HG02763 (cell line): ENCODE results near the gene CENPF.
"Not testable (repeated sequence)": the region's sequence is repeated elsewhere in the genome, so short reads cannot be mapped to it uniquely, and the experiment has no call there.

Source experiments
- ATAC-seq: cut with Tn5 transposase; IDR thresholded peaks from one replicate; pipeline ENCODE4 v1.9.1; 2021; ENCODE audit warnings: mild to moderate bottlenecking, moderate library complexity; ENCODE audit not compliant: unreplicated experiment

CENPF gene, protein sequence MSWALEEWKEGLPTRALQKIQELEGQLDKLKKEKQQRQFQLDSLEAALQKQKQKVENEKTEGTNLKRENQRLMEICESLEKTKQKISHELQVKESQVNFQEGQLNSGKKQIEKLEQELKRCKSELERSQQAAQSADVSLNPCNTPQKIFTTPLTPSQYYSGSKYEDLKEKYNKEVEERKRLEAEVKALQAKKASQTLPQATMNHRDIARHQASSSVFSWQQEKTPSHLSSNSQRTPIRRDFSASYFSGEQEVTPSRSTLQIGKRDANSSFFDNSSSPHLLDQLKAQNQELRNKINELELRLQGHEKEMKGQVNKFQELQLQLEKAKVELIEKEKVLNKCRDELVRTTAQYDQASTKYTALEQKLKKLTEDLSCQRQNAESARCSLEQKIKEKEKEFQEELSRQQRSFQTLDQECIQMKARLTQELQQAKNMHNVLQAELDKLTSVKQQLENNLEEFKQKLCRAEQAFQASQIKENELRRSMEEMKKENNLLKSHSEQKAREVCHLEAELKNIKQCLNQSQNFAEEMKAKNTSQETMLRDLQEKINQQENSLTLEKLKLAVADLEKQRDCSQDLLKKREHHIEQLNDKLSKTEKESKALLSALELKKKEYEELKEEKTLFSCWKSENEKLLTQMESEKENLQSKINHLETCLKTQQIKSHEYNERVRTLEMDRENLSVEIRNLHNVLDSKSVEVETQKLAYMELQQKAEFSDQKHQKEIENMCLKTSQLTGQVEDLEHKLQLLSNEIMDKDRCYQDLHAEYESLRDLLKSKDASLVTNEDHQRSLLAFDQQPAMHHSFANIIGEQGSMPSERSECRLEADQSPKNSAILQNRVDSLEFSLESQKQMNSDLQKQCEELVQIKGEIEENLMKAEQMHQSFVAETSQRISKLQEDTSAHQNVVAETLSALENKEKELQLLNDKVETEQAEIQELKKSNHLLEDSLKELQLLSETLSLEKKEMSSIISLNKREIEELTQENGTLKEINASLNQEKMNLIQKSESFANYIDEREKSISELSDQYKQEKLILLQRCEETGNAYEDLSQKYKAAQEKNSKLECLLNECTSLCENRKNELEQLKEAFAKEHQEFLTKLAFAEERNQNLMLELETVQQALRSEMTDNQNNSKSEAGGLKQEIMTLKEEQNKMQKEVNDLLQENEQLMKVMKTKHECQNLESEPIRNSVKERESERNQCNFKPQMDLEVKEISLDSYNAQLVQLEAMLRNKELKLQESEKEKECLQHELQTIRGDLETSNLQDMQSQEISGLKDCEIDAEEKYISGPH (N-terminal part only)

DNA sequence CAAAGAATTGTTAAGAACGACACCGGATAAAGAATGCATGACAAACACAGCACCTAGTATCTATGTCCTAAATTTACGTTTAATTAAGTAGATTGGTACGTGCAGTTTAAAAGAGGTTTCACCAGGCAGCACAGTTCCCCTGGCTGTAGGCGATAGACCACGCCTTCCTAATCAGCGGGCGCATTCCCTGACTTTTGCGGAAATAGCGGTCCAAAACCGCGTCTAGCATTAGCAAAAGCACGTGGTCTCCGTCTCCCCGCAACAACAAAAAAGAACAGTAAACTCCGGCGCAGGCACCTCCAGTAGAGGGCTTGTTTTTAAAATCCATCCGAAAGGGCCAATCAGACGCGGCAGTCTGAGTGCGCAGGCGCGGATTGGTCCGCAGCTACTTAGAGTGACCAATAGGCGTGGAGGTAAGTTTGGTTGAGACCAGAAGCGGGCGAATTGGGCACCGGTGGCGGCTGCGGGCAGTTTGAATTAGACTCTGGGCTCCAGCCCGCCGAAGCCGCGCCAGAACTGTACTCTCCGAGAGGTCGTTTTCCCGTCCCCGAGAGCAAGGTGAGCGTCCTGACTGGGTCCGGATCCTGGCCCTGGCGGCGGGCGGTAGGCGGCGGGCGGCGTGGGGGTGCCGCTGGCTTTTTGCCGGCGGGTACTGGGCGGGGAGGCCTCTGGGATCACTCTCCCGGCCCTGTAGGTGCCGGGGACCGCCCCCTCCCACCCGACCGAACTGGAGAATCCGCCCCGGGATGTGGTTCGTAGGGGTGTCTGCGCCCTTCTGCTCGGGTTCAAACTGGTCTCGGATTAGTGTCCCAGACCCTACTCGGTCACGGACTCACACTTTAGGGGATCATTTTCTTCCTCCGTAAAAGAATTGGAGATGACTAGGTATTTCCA, at the start of gene CENPF:
TSS of gene CENPF (plus strand) at position 432 of the 894 bp plus-strand sequence. CDS start 10,560 bp downstream, outside the sequence.
- peak; percentile 99 for ATAC-seq

- ATAC-seq: no peak
These were observed 44.9 kb upstream of the CENPF start for GRCh38 chr1:214557952-214558735.

GRCh38 chr1:214563881-214564280, 39.1 kb upstream of the CENPF start:
- ATAC-seq: no peak

DNA sequence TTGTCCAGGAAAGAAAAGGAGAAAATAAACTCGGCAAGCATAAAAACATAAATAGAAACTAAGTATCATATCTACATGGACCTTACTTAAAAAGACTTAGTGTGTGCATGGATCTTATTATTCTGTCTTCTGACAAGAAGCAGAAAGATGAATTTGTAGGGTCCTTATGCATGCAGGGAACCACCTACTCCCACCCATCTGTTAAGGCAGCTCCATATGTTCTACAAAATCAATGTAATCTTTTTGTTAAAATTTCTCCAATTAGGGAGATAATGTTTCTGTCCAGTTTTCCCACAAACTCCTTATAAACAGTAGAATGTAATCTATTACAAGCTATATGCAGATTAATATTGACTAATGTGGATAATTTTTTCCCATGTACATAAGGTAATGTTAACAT, 37.7 kb upstream of the CENPF start:
- ATAC-seq: no peak

DNA sequence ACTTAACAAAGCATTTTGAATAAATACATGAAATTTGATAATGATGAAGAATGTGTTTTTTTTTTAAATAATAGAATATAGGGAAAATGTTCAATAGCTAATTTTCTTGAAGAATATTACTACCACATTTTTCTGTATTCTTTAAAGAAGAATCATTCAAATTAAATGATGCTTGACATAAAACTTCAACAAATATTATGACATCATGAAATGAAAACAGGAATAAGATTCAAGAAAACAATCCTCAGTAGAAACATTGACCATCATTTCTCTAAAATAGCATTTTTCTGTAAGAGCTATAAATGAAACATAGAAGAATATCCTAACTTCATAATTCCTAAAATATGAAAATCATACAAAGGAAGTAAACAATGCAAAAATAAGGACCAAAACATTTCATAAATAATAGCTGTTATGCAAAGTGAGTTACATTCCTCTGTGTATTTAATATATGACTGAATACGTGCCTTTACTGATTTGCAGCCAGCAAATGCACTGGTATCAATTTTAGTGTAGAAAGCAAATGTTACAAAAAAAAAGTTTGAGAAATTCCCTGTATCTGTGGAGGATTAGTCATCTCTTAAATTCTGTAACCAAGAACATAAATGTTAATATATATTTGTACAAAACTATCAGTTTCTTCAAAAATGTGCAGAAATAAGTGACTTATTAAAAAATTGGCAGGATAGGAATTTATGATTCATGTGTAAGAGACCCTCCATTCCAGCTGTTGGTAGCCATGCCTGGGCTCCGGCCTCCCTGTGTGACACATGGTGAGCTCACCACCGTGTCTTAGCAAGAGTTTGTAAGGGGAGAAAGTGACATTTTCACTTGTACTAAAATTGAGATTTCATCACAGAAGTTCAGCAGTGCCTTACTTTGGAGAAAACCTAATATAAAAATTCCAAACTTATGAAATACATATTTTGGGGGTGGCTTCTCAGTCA, 36.6 kb upstream of the CENPF start:
- no peak for ATAC-seq

GRCh38 chr1:214567481-214567980, 35.5 kb upstream of the CENPF start:
- no peak for ATAC-seq

GRCh38 chr1:214568328-214568727, 34.7 kb upstream of the CENPF start:
- ATAC-seq: no peak

DNA sequence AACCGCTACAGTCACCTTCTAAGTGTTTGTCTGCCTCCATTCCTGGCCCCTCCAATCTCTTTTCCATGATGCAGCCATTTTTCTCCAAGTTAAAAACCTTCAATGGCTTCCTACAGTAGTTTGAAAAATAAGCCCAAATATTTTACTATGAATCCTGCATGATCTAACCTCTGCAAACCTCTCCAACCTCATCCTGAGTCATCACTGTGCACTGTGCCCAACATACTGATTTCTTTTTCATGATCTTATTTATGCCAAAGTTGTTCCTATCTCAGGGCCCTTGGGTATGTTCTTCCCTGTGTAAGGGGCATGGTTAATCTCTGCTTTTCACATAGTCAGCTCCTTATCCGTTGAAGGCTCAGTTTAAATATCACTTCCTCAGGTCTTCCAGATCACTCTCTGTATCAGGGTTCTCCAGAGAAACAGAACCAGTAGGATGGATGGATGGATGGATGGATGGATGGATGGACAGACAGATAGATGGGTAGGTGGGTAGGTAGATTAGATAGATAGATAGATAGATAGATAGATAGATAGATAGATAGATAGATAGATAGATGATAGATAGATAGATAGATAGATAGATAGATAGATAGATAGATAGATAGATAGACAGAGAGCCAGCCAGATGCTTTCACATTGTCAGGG, 33.5 kb upstream of the CENPF start:
- ATAC-seq: no peak

GRCh38 chr1:214570442-214570841, 32.6 kb upstream of the CENPF start:
- ATAC-seq: no peak

DNA sequence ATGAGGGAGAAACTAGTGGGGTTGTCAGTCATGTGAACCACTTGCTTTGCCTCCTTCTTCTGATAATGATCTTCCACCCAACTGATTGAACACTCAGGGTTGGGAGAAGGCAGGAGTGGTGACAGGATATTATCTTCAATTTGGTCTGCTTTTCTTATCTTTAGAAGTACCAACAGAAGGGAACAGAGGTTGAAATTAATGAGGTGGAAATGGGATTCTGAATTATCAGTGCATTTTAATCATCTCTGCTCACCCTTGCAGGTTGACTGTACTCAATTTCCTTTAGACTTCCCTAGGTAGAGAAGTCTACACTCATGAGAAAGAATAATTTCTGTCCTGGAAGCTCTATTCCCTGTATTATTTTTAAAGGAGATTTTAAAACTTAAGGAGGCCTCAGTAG, 31.7 kb upstream of the CENPF start:
- no peak for ATAC-seq

DNA sequence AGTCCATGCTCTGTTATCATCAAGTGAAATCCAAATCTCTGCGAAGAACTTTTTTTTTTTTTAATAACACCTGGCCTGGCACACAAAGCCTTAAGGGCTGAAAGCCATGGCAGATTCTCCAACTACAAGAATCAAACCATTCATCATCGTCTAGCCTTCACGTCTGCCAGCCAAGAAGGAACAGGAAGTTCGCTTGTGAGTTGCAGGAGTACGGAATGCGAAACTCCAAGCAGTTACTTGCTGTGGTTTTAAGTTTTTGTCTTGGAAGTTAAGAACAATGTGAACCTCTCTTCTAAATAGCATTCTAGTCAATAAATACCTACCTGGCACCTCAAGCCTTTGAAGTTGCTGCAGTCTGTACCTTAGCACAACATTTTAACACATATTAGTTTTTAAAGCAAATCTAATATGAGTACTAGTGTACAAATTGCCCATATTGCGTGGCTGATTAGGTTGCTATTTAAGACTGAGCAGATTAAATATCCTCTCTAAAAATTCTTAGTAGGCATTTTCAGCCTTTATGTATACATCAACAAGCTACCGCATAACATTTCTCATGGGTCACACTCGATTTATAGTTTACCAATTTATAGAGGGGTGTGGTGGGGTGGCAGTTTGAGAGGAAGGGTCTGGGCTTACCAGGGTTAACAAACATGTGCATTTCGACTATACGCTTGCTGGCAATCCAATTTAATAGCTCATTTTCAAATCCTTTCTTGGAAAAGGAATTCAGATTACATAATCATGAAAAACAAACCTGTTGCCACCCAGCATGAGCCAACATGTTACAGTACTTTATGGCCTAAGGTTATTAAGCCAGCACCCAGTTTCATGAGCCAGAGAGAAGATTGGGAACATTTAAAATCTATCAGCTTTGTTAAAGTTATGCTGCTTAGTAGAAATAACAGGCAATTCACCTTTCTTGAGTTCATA, 29.3 kb upstream of the CENPF start:
- ATAC-seq: no peak

GRCh38 chr1:214574598-214575411, 28.2 kb upstream of the CENPF start:
- no peak for ATAC-seq

DNA sequence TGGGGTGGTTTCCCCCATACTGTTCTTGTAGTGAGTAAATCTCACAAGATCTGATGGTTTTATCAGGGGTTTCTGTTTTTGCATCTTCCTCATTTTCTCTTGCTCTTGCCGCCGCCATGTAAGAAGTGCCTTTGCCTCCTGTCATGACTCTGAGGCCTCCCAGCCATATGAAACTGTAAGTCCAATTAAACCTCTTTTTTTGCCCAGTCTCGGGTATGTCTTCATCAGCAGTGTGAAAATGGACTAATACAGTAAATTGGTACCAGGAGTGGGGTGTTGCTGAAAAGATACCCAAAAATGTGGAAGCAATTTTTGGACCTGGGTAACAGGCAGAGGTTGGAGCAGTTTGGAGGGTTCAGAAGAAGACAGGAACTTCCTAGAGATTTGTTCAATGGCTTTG, 26.9 kb upstream of the CENPF start:
- not testable (repeated sequence) for ATAC-seq

GRCh38 chr1:214579183-214579582, 23.8 kb upstream of the CENPF start:
- ATAC-seq: no peak

DNA sequence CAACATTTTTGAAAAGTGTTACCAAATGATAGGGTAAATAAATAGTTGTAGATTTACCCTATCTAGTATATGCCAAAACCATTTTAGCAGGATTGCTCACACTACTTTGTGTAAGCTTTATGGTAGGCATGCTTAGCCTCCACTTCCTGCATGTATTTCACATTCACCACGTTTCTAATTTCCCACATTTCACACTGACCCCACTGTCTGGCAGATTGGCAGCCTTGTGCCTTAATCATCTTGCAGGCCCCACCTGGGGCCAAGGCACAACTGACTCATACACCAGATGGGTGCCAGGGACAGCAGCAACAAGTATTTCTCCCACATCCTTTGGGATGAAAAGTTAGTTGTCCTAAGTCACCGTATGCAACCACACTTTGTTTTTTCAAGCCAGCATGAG, 21.2 kb upstream of the CENPF start:
- ATAC-seq: no peak
